Stimulated activated CD8-positive, alpha-beta memory T cell treated with anti-CD3 and anti-CD28 coated beads, Interleukin-12 subunit alpha, Interleukin-12 subunit beta, amount 100 ng/mL, for 4 hours (primary cell): ENCODE results near the gene BMS1.
"Not testable (repeated sequence)": the region's sequence is repeated elsewhere in the genome, so short reads cannot be mapped to it uniquely, and the experiment has no call there.

Experiments
- DNase-seq: peaks from one replicate; pipeline ENCODE4 v3.0.0-alpha.2; 2020; ENCODE audit warnings: low read depth

BMS1 gene

GRCh38 chr10:42785759-42786158 is 3.2 kb downstream of the BMS1 start:
- no peak for DNase-seq

GRCh38 chr10:42790835-42791234 is 8.2 kb downstream of the BMS1 start:
- DNase-seq, result no peak

GRCh38 chr10:42795701-42796100 is 13.1 kb downstream of the BMS1 start:
- no peak for DNase-seq

- no peak for DNase-seq
These were observed 18.5 kb downstream of the BMS1 start for GRCh38 chr10:42801135-42801534.

- no peak for DNase-seq
These were observed 20.3 kb downstream of the BMS1 start for GRCh38 chr10:42802876-42803275.

- no peak for DNase-seq
These were observed 27.1 kb downstream of the BMS1 start for GRCh38 chr10:42809676-42810075.

- no peak for DNase-seq
These were observed 29.4 kb downstream of the BMS1 start for GRCh38 chr10:42812028-42812427.

- DNase-seq, result not testable (repeated sequence)
These were observed 31.5 kb downstream of the BMS1 start for GRCh38 chr10:42813989-42814687.

GRCh38 chr10:42816334-42816733 is 33.7 kb downstream of the BMS1 start:
- DNase-seq, result not testable (repeated sequence)

- DNase-seq, result no peak
These were observed 34.3 kb downstream of the BMS1 start for GRCh38 chr10:42816912-42817311.

GRCh38 chr10:42817417-42817816 is 34.8 kb downstream of the BMS1 start:
- not testable (repeated sequence) for DNase-seq

- not testable (repeated sequence) for DNase-seq
These were observed 44.2 kb downstream of the BMS1 start for GRCh38 chr10:42826759-42827158.

- no peak for DNase-seq
These were observed 44.6 kb downstream of the BMS1 start for GRCh38 chr10:42827201-42827600.

GRCh38 chr10:42828391-42828790 is 45.8 kb downstream of the BMS1 start:
- DNase-seq, result not testable (repeated sequence)

GRCh38 chr10:42830237-42830636 is 47.6 kb downstream of the BMS1 start:
- DNase-seq, result no peak

- no peak for DNase-seq
These were observed 53.5 kb downstream of the BMS1 start for GRCh38 chr10:42836096-42836495.

GRCh38 chr10:42836771-42837468 is 54.3 kb downstream of the BMS1 start:
- no peak for DNase-seq

- DNase-seq, result not testable (repeated sequence)
These were observed 62.2 kb downstream of the BMS1 start for GRCh38 chr10:42844810-42845209.

GRCh38 chr10:42847261-42847660 is 64.7 kb downstream of the BMS1 start:
- DNase-seq, result not testable (repeated sequence)

- DNase-seq, result no peak
These were observed 68.3 kb downstream of the BMS1 start for GRCh38 chr10:42850931-42851330.

- no peak for DNase-seq
These were observed 76.7 kb downstream of the BMS1 start for GRCh38 chr10:42859256-42859655.

GRCh38 chr10:42860016-42860415 is 77.4 kb downstream of the BMS1 start:
- DNase-seq, result not testable (repeated sequence)

GRCh38 chr10:42862801-42863200 is 80.2 kb downstream of the BMS1 start:
- DNase-seq, result not testable (repeated sequence)

GRCh38 chr10:42864575-42864974 is 82.0 kb downstream of the BMS1 start:
- DNase-seq, result no peak
